Activated CD4-positive, alpha-beta T cell treated with anti-CD3 and anti-CD28 coated beads, Interleukin-2, Interleukin-4, amounts not matched to agents 100 ng/mL and 50 ng/mL, durations not matched to agents 16 hours and 8 hours (primary cell): ENCODE results near the gene GALR3.

Experiments used
- DNase-seq: peaks from one replicate; pipeline ENCODE4 v3.0.0-alpha.2; 2020; ENCODE audit warnings: low spot score

GALR3 gene

GRCh38 chr22:37870273-37870672 is 47.1 kb downstream of the GALR3 start:
- DNase-seq, result no peak
